ENCODE data around the gene TTC39C. TPM values are rescaled to one million over a fixed set of nuclear protein-coding genes. Genes with fewer than 3 reads are reported as not detected.

TTC39C gene
- total RNA-seq, 1 donor from 2014 or later = 2.0 TPM

GRCh38 chr18:23992089-23992940 lies 22.2 kb upstream of the TTC39C start:
- DNase-seq = peak; percentile 4

GRCh38 chr18:23992941-23993280 lies 21.6 kb upstream of the TTC39C start:
- no peak for DNase-seq

DNA sequence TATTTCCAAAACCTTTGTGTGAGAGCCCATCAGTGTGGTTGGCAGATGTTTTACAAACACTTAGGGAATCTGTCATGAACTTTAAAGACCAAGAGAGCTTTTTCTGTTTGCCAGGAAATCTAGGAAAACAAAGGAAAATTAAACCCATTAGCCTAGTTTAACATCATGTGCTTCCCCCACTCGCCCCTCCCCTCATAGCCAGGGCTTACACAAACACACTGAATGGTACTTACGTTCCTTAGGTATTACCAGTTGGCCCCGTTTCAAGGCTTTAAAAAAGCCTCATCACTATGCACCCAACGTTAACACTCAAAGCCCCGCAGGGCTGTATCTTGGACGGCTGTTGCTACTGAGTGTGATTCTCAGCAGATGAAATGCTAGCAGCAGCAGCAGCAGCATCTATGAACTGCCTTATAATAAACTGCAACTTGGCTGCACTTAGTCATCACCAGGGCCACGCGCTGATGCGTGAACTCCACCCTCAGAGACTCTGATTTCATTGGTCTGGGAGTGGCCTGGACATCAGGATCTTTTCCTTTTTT lies 20.1 kb upstream of the TTC39C start:
- peak; percentile 47 for DNase-seq

DNA sequence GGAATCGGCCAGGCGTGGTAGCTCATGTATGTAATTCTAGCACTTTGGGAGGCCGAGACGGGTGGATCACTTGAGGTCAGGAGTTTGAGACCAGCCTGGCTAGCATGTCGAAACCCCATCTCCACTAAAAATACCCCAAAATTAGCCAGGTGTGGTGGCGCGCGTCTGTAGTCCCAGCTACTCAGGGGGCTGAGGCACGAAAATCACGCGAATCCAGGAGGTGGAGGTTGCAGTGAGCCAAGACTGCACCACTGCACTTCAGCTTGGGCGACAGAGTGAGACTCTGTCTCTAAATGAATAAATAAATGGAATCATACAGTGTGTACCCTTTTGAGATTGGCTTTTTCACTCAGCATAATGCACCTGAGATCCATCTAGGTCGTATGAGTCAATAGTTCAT lies 19.4 kb upstream of the TTC39C start:
- DNase-seq = no peak

- no peak for DNase-seq
Observed at GRCh38 chr18:23998018-23998417, 16.5 kb upstream of the TTC39C start.

- no peak for DNase-seq
Observed at GRCh38 chr18:23998820-23999219, 15.7 kb upstream of the TTC39C start.

GRCh38 chr18:24000613-24001490 lies 13.7 kb upstream of the TTC39C start:
- no peak for DNase-seq

GRCh38 chr18:24002479-24002878 lies 12.1 kb upstream of the TTC39C start:
- no peak for DNase-seq

GRCh38 chr18:24003288-24003687 lies 11.3 kb upstream of the TTC39C start:
- no peak for DNase-seq

DNA sequence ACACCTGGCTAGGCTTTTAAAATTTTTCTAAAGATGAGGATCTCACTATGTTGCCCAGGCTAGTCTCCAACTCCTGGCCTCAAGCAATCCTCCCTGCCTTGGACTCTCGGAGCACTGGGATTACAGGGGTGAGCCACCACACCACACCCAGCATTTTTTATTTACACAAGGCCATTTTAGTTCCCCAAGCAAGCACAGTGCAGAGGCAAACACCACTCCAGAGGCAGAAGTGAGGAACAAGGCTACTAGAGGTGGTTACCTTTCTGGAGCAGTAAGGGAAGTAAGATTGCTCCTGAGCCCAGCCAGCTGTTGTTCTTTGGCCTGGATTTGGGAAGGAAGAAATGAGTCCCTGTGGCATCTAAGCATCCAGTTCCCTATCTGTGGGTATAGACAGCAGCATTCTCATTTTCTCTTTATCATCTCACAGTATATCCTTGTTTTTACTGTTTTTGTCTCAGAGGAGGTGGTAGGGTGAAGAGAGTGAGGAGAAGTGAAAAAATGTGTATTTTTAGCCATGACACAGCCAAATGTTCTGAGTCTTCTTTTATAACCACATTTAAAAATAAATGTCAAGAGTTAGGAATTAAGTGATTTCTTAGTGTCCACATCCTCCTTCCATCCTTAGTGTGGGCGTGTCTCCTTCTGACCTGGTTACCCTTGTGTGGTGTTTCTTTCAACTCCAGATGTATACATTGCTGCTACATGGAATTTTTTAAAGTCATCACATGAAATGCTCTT lies 10.5 kb upstream of the TTC39C start:
- no peak for DNase-seq

DNA sequence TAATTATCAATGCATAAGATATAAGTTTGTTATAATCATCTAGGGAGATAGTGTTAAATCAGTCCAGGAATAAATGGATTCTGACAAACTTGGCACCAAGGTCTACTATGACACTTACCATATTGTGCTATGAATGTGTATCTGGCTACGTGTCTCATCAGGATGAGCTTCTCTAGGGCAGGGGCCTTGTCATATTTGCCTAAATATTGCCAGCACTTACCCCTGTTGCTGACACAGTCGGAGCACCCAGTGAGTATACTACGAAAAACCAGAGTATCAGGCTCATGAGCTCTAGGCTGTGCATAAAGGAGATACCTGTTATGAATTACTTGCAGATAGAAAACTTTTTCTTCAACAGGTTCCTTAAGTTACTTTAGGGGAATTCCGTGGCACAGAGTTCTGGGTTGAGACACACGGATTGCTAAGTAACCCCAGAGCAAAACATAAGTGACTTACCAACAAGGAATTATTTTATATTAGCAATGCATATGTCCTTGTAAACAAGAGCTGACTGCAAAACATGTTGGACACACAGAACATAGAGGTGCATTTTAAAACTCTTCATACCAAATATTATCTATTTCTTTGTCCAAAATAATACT lies 7.7 kb upstream of the TTC39C start:
- no peak for DNase-seq

GRCh38 chr18:24009246-24009645 lies 5.3 kb upstream of the TTC39C start:
- DNase-seq = no peak

DNA sequence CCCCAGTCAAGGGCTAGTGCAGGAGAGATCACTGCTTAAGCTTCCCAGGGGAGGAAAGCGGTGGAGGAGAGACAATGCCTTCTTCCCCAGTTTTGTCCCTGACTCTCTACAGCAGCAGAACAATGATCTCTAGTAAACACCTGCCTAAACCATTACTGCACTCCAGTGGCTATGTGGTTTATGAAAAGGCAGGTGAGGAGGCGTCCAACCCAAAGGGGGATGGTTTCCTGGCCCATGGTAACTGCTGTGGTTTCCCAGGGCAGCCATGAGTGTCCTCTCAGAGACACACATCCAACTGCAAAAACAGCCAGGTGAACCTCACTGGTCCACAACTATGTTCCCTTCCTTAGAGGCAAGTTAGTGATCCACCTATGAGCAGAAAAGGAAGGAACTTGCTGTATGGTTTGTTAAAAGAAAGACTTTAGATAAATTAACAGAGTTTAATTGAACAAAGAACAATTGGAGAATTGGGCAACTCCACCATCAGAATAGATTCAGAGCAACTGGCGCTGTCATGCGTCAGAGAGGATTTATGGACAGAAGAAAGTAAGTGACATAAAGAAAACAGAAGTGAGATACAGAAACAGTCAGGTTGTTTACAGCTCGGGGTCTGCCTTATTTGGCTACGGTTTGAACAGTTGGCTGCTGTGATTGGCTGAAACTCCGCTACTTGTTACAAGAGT lies 4.8 kb upstream of the TTC39C start:
- DNase-seq = no peak

GRCh38 chr18:24010673-24011072 lies 3.9 kb upstream of the TTC39C start:
- DNase-seq = no peak

GRCh38 chr18:24011123-24011917 lies 3.2 kb upstream of the TTC39C start:
- no peak for DNase-seq

DNA sequence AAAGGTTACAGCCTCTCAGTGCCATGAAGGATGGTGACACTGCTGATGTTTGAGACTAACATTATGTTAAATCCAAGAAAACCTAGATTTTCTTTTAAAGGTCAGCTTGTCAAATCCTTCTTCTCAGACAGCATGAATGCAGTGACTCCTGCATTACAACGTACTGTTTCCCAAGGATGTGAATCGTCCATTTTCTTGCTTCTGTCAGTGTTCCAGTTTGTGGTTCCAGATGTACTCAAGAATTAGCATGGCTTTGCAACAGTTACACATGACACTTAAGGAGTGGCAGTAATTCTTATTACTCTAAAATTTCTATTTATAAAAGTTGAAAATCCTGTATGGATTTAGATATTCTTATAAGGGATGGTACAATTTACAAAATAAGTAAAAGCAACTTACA lies 1.5 kb upstream of the TTC39C start:
- no peak for DNase-seq

DNA sequence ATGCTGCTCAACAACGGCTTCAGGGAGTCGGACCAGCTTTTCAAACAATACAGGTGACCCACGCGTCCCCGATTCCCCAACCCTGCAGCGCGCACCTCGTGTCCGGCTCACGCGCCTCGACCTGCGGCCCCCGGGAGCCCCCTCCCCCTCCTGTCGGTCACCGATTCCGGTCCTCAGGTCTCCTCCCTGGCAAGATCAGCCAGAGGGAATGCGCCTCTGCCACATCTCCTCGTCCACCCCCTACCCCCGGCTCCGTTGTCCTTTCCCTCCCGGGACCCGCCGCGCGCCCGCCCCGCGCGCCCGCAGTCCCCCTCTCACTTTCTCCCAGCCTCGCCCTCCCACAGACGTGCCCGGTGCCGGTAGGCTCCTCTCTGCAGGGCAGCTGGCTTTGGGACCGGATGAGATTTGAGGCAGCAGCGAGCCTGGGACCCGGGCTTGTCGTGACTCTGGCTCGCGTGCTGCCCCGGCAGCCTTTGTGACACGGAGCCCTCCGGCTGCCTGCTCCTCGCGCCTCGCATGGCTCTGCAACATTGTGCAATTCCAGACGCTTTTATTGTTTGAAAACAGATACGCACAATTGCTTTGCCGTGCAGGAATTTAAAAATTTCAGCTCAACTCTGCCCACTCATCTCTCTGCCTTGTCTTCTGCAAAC lies 558 bp downstream of the TTC39C start:
- peak; percentile 30 for DNase-seq

DNA sequence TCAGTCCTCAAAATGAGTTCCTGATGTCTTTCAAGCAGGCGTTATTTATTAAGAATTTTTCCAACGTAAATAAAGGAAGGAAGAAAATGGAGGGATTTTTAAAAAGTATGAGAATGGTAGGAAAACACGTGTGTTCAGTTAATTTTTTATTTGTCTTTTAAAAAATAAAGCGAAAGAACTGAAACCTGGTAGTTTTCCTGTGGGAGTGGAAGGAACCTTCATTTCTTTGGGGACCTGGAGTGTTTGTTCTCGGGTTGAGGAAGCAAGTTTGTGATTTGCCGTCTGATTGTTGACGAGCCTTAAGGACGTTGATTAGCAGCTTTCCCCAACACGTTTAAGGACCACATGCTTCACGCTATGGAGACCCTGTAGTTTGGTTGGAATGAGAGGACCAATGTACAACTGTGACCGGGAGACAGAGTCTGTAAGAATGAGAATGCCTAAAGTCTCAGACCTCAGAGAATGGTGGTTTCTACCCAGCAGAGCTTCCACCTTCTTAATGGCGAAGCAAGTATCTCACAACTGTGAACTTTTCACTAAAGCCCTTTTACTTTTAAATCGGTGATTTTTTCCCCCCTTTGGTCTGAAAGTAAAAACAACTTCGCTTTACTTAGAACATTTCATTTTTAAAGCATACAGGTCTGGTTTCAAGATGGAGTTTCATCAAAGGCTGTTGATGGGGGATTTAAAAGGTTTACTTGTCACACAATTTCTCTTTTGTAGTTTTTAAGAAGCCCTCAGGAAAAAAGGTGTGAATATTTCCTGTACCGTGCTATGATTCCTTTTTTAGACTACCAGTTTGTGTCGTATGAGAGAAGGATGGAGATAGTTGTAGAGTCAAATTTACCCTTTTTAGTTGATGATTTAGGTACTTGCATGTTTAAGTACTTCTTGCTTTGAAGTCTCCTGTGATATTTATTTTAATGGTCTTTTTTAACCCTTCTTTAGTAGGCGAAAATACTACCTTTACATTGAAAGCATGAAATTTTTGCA lies 1.4 kb downstream of the TTC39C start:
- DNase-seq = no peak

DNA sequence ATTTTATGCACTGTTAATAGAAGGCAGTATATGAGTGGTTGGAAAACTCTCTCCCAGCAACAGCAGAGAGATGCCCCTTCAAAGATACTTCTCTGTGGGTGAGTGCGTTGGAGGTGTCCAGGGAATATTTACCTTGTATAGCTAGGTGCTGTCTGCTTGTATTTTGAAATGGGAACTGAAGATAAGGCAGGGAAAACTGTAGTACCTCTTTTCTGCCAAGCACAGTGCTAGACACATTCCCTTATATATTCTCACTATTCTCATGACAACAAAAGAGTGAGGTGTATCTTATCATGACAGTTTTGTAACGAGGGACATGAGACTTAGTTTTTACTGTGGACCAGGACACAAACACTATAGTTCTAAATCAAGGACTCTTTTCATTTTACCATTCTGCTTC lies 2.1 kb downstream of the TTC39C start:
- DNase-seq = peak; percentile 12
